Duodenal mucosa (tissue), 2 donors: ENCODE data around the gene GARNL3.

Experiments
- H3K27ac ChIP-seq: one replicate; pipeline ENCODE4 v1.7.0; 2013; ENCODE audit warnings: low read depth, low read length
- H3K27me3 ChIP-seq, 2 donors: one replicate each; pipeline ENCODE4 v1.7.0; 2013; ENCODE audit warnings: low read length in 2 of 2, control low read depth in 1 of 2; ENCODE audit not compliant: insufficient read depth in 2 of 2, control insufficient read depth in 1 of 2
- H3K36me3 ChIP-seq, 2 donors: one replicate each; pipeline ENCODE4 v1.7.0; 2013; ENCODE audit warnings: low read length in 2 of 2, control low read depth in 1 of 2; ENCODE audit not compliant: insufficient read depth in 2 of 2, control insufficient read depth in 1 of 2
- H3K4me1 ChIP-seq, 2 donors: one replicate each; pipeline ENCODE4 v1.7.0; 2013; ENCODE audit warnings: low read length in 2 of 2, control low read depth in 1 of 2; ENCODE audit not compliant: insufficient read depth in 2 of 2, control insufficient read depth in 1 of 2
- H3K4me3 ChIP-seq, 2 donors: one replicate each; pipeline ENCODE4 v1.7.0; 2013; ENCODE audit warnings: low read length in 2 of 2, low read depth in 1 of 2
- H3K9ac ChIP-seq, 2 donors: one replicate each; pipeline ENCODE4 v1.7.0; 2013; ENCODE audit warnings: low read length in 2 of 2, low read depth in 1 of 2
- H3K9me3 ChIP-seq, 2 donors: one replicate each; pipeline ENCODE4 v1.7.0; 2013; ENCODE audit warnings: low read length in 2 of 2, control low read depth in 1 of 2; ENCODE audit not compliant: control insufficient read depth in 1 of 2

GARNL3 gene

GRCh38 chr9:127223266-127223665, 41.3 kb upstream of the GARNL3 start:
- Histone ChIP-seq H3K36me3 (peaks cover 0 to 13% of the 10 kb centered on the region in 2 donors), H3K4me3 (no peak overlapping the region), H3K9me3 (no peaks in the 10 kb centered on the region), H3K9ac (no peak overlapping the region), H3K4me1 (peaks cover 0 to 9% of the 10 kb centered on the region in 2 donors), H3K27me3 (no peaks in the 10 kb centered on the region), H3K27ac (no peak overlapping the region)

- Histone ChIP-seq H3K9me3 (no peaks in the 10 kb centered on the region), H3K9ac (no peak overlapping the region)
Observed at GRCh38 chr9:127223810-127224177, 40.8 kb upstream of the GARNL3 start.

GRCh38 chr9:127224178-127224882, 40.2 kb upstream of the GARNL3 start:
- peak overlapping the region; percentile 23 to 51 for H3K9ac ChIP-seq
- H3K27ac ChIP-seq = no peak overlapping the region
- peaks cover 0 to 4% of the 10 kb centered on the region in 2 donors for H3K36me3 ChIP-seq
- peaks cover 0 to 9% of the 10 kb centered on the region in 2 donors for H3K4me1 ChIP-seq
- no peaks in the 10 kb centered on the region for H3K27me3 ChIP-seq
- no peaks in the 10 kb centered on the region for H3K9me3 ChIP-seq
- peak overlapping the region; percentile 73 to 79 for H3K4me3 ChIP-seq

More at GRCh38 chr9:127223810-127224177, 40.8 kb upstream of the GARNL3 start:
- peaks cover 0 to 9% of the 10 kb centered on the region in 2 donors for H3K4me1 ChIP-seq
- H3K27me3 ChIP-seq = no peaks in the 10 kb centered on the region
- no peak overlapping the region for H3K27ac ChIP-seq
- peak overlapping the region; percentile 23 to 79 for H3K4me3 ChIP-seq
- H3K36me3 ChIP-seq = peaks cover 0 to 7% of the 10 kb centered on the region in 2 donors

- H3K4me3 ChIP-seq = peak overlapping the region; percentile 73 to 79
- no peak overlapping the region for H3K27ac ChIP-seq
- H3K36me3 ChIP-seq = no peaks in the 10 kb centered on the region
- no peaks in the 10 kb centered on the region for H3K9me3 ChIP-seq
- H3K27me3 ChIP-seq = no peaks in the 10 kb centered on the region
- peaks cover 0 to 9% of the 10 kb centered on the region in 2 donors for H3K4me1 ChIP-seq
- no peak overlapping the region for H3K9ac ChIP-seq
Observed at GRCh38 chr9:127224883-127225739, 39.5 kb upstream of the GARNL3 start.

- no peaks in the 10 kb centered on the region for H3K36me3 ChIP-seq
- H3K4me3 ChIP-seq = peak overlapping the region; percentile 48 to 74
- H3K9me3 ChIP-seq = no peaks in the 10 kb centered on the region
- no peak overlapping the region for H3K27ac ChIP-seq
- H3K4me1 ChIP-seq = peaks cover 0 to 9% of the 10 kb centered on the region in 2 donors
- no peak overlapping the region for H3K9ac ChIP-seq
- no peaks in the 10 kb centered on the region for H3K27me3 ChIP-seq
Observed at GRCh38 chr9:127225801-127226625, 38.6 kb upstream of the GARNL3 start.

- H3K9ac ChIP-seq = no peak overlapping the region
- no peaks in the 10 kb centered on the region for H3K36me3 ChIP-seq
- H3K27me3 ChIP-seq = no peaks in the 10 kb centered on the region
- peaks cover 0 to 3% of the 10 kb centered on the region in 2 donors for H3K4me1 ChIP-seq
- no peaks in the 10 kb centered on the region for H3K9me3 ChIP-seq
- H3K27ac ChIP-seq = no peak overlapping the region
- no peak overlapping the region for H3K4me3 ChIP-seq
Observed at GRCh38 chr9:127229691-127230417, 34.7 kb upstream of the GARNL3 start.

GRCh38 chr9:127231666-127232065, 32.9 kb upstream of the GARNL3 start:
- Histone ChIP-seq H3K4me3 (no peak overlapping the region), H3K27me3 (no peaks in the 10 kb centered on the region), H3K4me1 (peaks cover 0 to 3% of the 10 kb centered on the region in 2 donors), H3K36me3 (no peaks in the 10 kb centered on the region), H3K27ac (no peak overlapping the region), H3K9me3 (no peaks in the 10 kb centered on the region), H3K9ac (no peak overlapping the region)

- no peak overlapping the region for H3K9ac ChIP-seq
- no peaks in the 10 kb centered on the region for H3K36me3 ChIP-seq
- no peaks in the 10 kb centered on the region for H3K27me3 ChIP-seq
- no peak overlapping the region for H3K27ac ChIP-seq
- no peak overlapping the region for H3K4me3 ChIP-seq
- H3K4me1 ChIP-seq = no peaks in the 10 kb centered on the region
- no peaks in the 10 kb centered on the region for H3K9me3 ChIP-seq
Observed at GRCh38 chr9:127232833-127233549, 31.6 kb upstream of the GARNL3 start.

GRCh38 chr9:127233550-127233949, 31.0 kb upstream of the GARNL3 start:
- no peak overlapping the region for H3K9ac ChIP-seq
- no peaks in the 10 kb centered on the region for H3K4me1 ChIP-seq
- H3K36me3 ChIP-seq = no peaks in the 10 kb centered on the region
- H3K9me3 ChIP-seq = no peaks in the 10 kb centered on the region
- H3K27me3 ChIP-seq = no peaks in the 10 kb centered on the region
- no peak overlapping the region for H3K4me3 ChIP-seq
- no peak overlapping the region for H3K27ac ChIP-seq
